ENCODE measurements around the gene PRKCI.

DNA sequence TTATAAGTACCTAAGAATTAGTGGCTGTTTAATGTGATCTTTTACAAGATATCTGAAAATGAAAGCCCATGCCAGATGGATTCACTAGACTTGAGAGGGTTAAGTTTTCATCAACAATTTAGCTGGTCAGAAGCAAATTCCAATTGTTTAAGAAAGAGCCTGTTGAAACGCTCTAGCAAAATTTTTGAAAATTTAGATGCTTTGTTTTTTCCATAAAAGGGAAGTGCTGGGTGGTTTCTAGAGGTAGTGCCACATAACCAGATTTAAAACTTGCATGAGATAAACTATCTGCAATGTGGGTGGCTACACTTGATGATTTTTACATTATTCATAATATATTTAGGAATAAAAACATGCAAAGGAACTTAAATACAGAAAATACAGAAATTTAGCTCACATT is 86.8 kb downstream of the PRKCI start:
- no peak for TF ChIP-seq NFRKB (IDR thresholded peaks at IDR 0.05)
- no peak for TF ChIP-seq LEF1 (IDR thresholded peaks at IDR 0.05; ENCODE audit: borderline replicate concordance)
